HepG2 (cell line): ENCODE measurements around the gene BSND. TPM values are rescaled to one million over a fixed set of nuclear protein-coding genes. Genes with fewer than 3 reads are reported as not detected.

ENCODE experiments used
- ATAC-seq: fragments of 200-7000 bp; cut with Tn5 transposase; 3 replicates; pipeline ENCODE4 v1.9.1; 2020; ENCODE audit warnings: mild to moderate bottlenecking, moderate library complexity
- BruUV-seq: library from RNA; stranded (reverse); fragments of 400-500 nt; replicated peaks from 2 replicates; lab custom pipeline; 2021; lab: Mats Ljungman, UMichigan
- CTCF ChIA-PET: fragments of 300-600 bp; formaldehyde crosslinking; extraction: SDS; loops from one replicate; lab custom pipeline; 2021; ENCODE audit warnings: low total read pairs, inconsistent platforms, low intra/inter-chr PET ratio; lab: Yijun Ruan, JAX
- POLR2A ChIA-PET: fragments of 350-600 bp; sonication (Branson Sonifier 250); formaldehyde crosslinking; loops from one replicate; lab custom pipeline; 2020; ENCODE audit warnings: antibody characterized with exemption, inconsistent platforms; lab: Yijun Ruan, JAX
- DNase-seq: peaks from one replicate; pipeline ENCODE4 v3.0.0-alpha.2; 2015; ENCODE audit warnings: low spot score
- FAIRE-seq: peaks from 3 replicates; lab custom pipeline; 2011; peaks lifted over from hg19 to GRCh38; lab: Jason Lieb, UNC
- H2AFZ ChIP-seq: one replicate; pipeline ENCODE4 v1.6.1; 2011; ENCODE audit warnings: low read length, inconsistent platforms
- H3K27ac ChIP-seq: fragments of 300-600 bp; 3 replicates; pipeline ENCODE4 v1.8.0; 2011; ENCODE audit warnings: mixed run types, mild to moderate bottlenecking, mixed read lengths, low read length, inconsistent platforms; ENCODE audit not compliant: insufficient read depth; ENCODE audit errors: extremely low read length
- H3K27me3 ChIP-seq, 2 experiments: fragments of 200-600 bp in 1 of 2; 2 replicates in 1 of 2; 3 replicates in 1 of 2; pipeline versions ENCODE4 v1.6.0 to v1.8.0; 2011; ENCODE audit warnings: low read length in 2 of 2, mild to moderate bottlenecking in 2 of 2, moderate library complexity in 2 of 2, inconsistent platforms in 1 of 2; ENCODE audit not compliant: insufficient read depth in 2 of 2, control insufficient read depth in 1 of 2
- H3K36me3 ChIP-seq, 2 experiments: fragments of 200-600 bp in 1 of 2; replicated peaks in 1 of 2; 2 replicates in 1 of 2; 3 replicates in 1 of 2; pipeline versions ENCODE4 v1.5.1 to v1.8.0; 2011; ENCODE audit warnings: low read length in 2 of 2, inconsistent platforms in 1 of 2; ENCODE audit not compliant: insufficient read depth in 2 of 2, control insufficient read depth in 1 of 2
- H3K4me1 ChIP-seq: 2 replicates; pipeline ENCODE4 v1.5.1; 2012; ENCODE audit warnings: low read length, inconsistent platforms; ENCODE audit not compliant: insufficient read depth
- H3K4me2 ChIP-seq: 2 replicates; pipeline ENCODE4 v1.6.0; 2011; ENCODE audit warnings: low read depth, low read length, inconsistent platforms
- H3K4me3 ChIP-seq, 3 experiments: fragments of 200-600 bp in 1 of 3; sonication (generic), shearing (Covaris generic) in 1 of 3; replicated peaks in 1 of 3; 2 replicates each; pipeline ENCODE4 v1.5.1; 2011 to 2016; ENCODE audit warnings: low read length in 3 of 3, inconsistent platforms in 2 of 3, low read depth in 2 of 3, mild to moderate bottlenecking in 2 of 3, control low read depth in 1 of 3, mixed read lengths in 1 of 3; ENCODE audit not compliant: insufficient read depth in 1 of 3
- H3K79me2 ChIP-seq: one replicate; pipeline ENCODE4 v1.6.1; 2011; ENCODE audit warnings: low read length, inconsistent platforms; ENCODE audit not compliant: insufficient read depth
- H3K9ac ChIP-seq: 2 replicates; pipeline ENCODE4 v1.6.0; 2011; ENCODE audit warnings: mild to moderate bottlenecking, low read depth, low read length, inconsistent platforms; ENCODE audit not compliant: insufficient read depth
- H3K9me3 ChIP-seq: 2 replicates; pipeline ENCODE4 v1.5.1; 2012; ENCODE audit warnings: mild to moderate bottlenecking, low read length
- H4K20me1 ChIP-seq: 2 replicates; pipeline ENCODE4 v1.6.0; 2011; ENCODE audit warnings: inconsistent platforms, mild to moderate bottlenecking, low read length, moderate library complexity; ENCODE audit not compliant: insufficient read depth
- CBFB ChIP-seq: sonication (generic); formaldehyde crosslinking; IDR thresholded peaks from 2 replicates; pipeline ENCODE4 v1.4.0; 2020; ENCODE audit warnings: missing genetic modification reagents
- CC2D1A ChIP-seq: sonication (generic); formaldehyde crosslinking; IDR thresholded peaks from 2 replicates; pipeline ENCODE4 v1.8.1; 2023; ENCODE audit warnings: mild to moderate bottlenecking, missing genetic modification reagents
- FOXA3 ChIP-seq: IDR thresholded peaks from 2 replicates; pipeline ENCODE4 v1.6.1; 2016; ENCODE audit warnings: missing genetic modification reagents, missing compliant biosample characterization
- GLI4 ChIP-seq: sonication (generic); formaldehyde crosslinking; IDR thresholded peaks from 2 replicates; pipeline ENCODE4 v1.5.1; 2020; ENCODE audit warnings: missing genetic modification reagents, mild to moderate bottlenecking, moderate library complexity, borderline replicate concordance
- HDAC1 ChIP-seq: sonication (generic); formaldehyde crosslinking; IDR thresholded peaks from 2 replicates; pipeline ENCODE4 v1.5.1; 2020; ENCODE audit warnings: mild to moderate bottlenecking, missing genetic modification reagents
- KLF15 ChIP-seq: sonication (generic); formaldehyde crosslinking; IDR thresholded peaks from 2 replicates; pipeline ENCODE4 v1.8.1; 2023; ENCODE audit warnings: borderline replicate concordance, mild to moderate bottlenecking, inconsistent platforms, missing genetic modification reagents, mixed read lengths
- MLX ChIP-seq: IDR thresholded peaks from 2 replicates; pipeline ENCODE4 v1.6.1; 2016
- SKI ChIP-seq: fragments of 450-650 bp; IDR thresholded peaks from one replicate; pipeline ENCODE4 v1.6.1; 2018; ENCODE audit warnings: mild to moderate bottlenecking; ENCODE audit not compliant: partially characterized antibody
- TCF12 ChIP-seq, 2 experiments: fragments of 450-650 bp in 1 of 2; sonication (generic) in 1 of 2; formaldehyde crosslinking in 1 of 2; IDR thresholded peaks; 2 replicates each; pipeline versions ENCODE4 v1.6.1 to v1.8.0; 2017 to 2022; ENCODE audit warnings: antibody characterized with exemption in 1 of 2, mild to moderate bottlenecking in 1 of 2, missing genetic modification reagents in 1 of 2, moderate library complexity in 1 of 2
- ZNF142 ChIP-seq: sonication (generic); formaldehyde crosslinking; IDR thresholded peaks from 2 replicates; pipeline ENCODE4 v1.4.0; 2020; ENCODE audit warnings: missing genetic modification reagents
- ZNF160 ChIP-seq: sonication (generic); formaldehyde crosslinking; IDR thresholded peaks from 2 replicates; pipeline ENCODE4 v1.8.0; 2022; ENCODE audit warnings: mild to moderate bottlenecking, inconsistent platforms, missing genetic modification reagents
- ZNF550 ChIP-seq: sonication (generic); formaldehyde crosslinking; IDR thresholded peaks from 2 replicates; pipeline ENCODE4 v1.4.0; 2020; ENCODE audit warnings: mild to moderate bottlenecking, missing genetic modification reagents, borderline replicate concordance
- ZNF562 ChIP-seq: sonication (generic); formaldehyde crosslinking; IDR thresholded peaks from 2 replicates; pipeline ENCODE4 v1.8.0; 2022; ENCODE audit warnings: missing genetic modification reagents, borderline replicate concordance
- ZNF619 ChIP-seq: sonication (generic); formaldehyde crosslinking; IDR thresholded peaks from 2 replicates; pipeline ENCODE4 v1.4.0; 2020; ENCODE audit warnings: mild to moderate bottlenecking, missing genetic modification reagents
- ZNF784 ChIP-seq: sonication (generic); formaldehyde crosslinking; IDR thresholded peaks from 2 replicates; pipeline ENCODE4 v1.5.1; 2020; ENCODE audit warnings: missing genetic modification reagents, mild to moderate bottlenecking, borderline replicate concordance
- ZNF800 ChIP-seq: sonication (generic); formaldehyde crosslinking; IDR thresholded peaks from 2 replicates; pipeline ENCODE4 v1.4.0; 2020; ENCODE audit warnings: missing genetic modification reagents
- WGBS: methylation state at CpG from one replicate; pipeline ENCODE4 v1.1.6; 2017; ENCODE audit warnings: low lambda C conversion rate; 5-methylcytosine and 5-hydroxymethylcytosine counted together
- in situ Hi-C: cut with HindIII; loops from 2 replicates; pipeline ENCODE4 v1.10.0; 2017; ENCODE audit warnings: low pct_unique_long_range_greater_than_20kb; ENCODE audit not compliant: extremely low pct_ligation_motif_present
- intact Hi-C: fragments of 100-400 bp; cut with micrococcal nuclease; formaldehyde crosslinking; loops from one replicate; pipeline ENCODE4 v1.10.0; 2022; ENCODE audit not compliant: unreplicated experiment
- polyA plus RNA-seq, 8 experiments: library from polyadenylated mRNA; depleted of rRNA in 3 of 8; stranded (reverse) in 7 of 8; unstranded in 1 of 8; fragments of >200 nt; fragmentation: Illumina TruSeq in 4 of 8; extraction: Trizol in 4 of 8; gene quantifications; 2 replicates each; pipeline versions ENCODE4 v1.2.1 to v1.2.3, GENCODE V29; 2011 to 2016; ENCODE audit warnings: low read depth in 4 of 8, missing spikeins in 1 of 8, mixed read lengths in 1 of 8; ENCODE audit not compliant: insufficient read depth in 1 of 8
- total RNA-seq, 5 experiments: library from RNA; depleted of rRNA; stranded (reverse); fragments of >200 nt; fragmentation: Illumina TruSeq; extraction: Trizol; gene quantifications; 2 replicates each; pipeline ENCODE4 v1.2.3, GENCODE V29; 2016; ENCODE audit warnings: low read depth in 1 of 5

Gene BSND
- total and polyA plus RNA-seq, 2 of the 13 experiments (the other 11 are each of a cell fraction or from before 2014, with no cell fraction given), result not detected

- peak overlapping the region; percentile 94 for H3K4me2 ChIP-seq
- peaks cover 5 to 25% of the 10 kb centered on the region in 2 experiments for H3K36me3 ChIP-seq
- BruUV-seq, result no TSS peak
- intact Hi-C loops (no loop called here), in situ Hi-C loops (no loop called here)
- peaks cover 71% of the 10 kb centered on the region for H3K4me1 ChIP-seq
- H3K9ac ChIP-seq, result peak overlapping the region; percentile 77; the same call in 1 of the 2 replicates
- WGBS, result 76% methylated on average over 3 of the region's 3 CpGs
- no peak for FAIRE-seq
- H3K4me3 ChIP-seq, result peak overlapping the region in 2 of 3 experiments; percentile 69 to 87; a peak in 3 of 6 replicates
- H3K9me3 ChIP-seq, result no peaks in the 10 kb centered on the region
- CTCF ChIA-PET, result no interaction called here
- H3K27me3 ChIP-seq, result no peaks in the 10 kb centered on the region
- H3K27ac ChIP-seq, result no peak overlapping the region
- POLR2A ChIA-PET, result interaction anchor here (1.6 kb wide), 1 partner anchor 8 kb away, joined by 5 read pairs; no protein-coding TSS in a partner anchor
- no peak for DNase-seq
- H3K79me2 ChIP-seq, result peaks cover 70% of the 10 kb centered on the region
- no peak for ATAC-seq
- H2AFZ ChIP-seq, result no peak overlapping the region
- peaks cover 46% of the 10 kb centered on the region for H4K20me1 ChIP-seq
- no peak for TF ChIP-seq ZNF784 (CRISPR knock-in tag)
- TF ChIP-seq CBFB (CRISPR knock-in tag), result no peak
- TF ChIP-seq SKI, result no peak
- TF ChIP-seq ZNF142, result no peak
- no peak for TF ChIP-seq TCF12 (IDR thresholded peaks at IDR 0.05)
- no peak for TF ChIP-seq TCF12 (CRISPR knock-in tag; IDR thresholded peaks at IDR 0.05)
- no peak for TF ChIP-seq ZNF550 (CRISPR knock-in tag)
- no peak for TF ChIP-seq KLF15 (CRISPR knock-in tag)
- no peak for TF ChIP-seq ZNF800 (CRISPR knock-in tag)
- no peak for TF ChIP-seq MLX (CRISPR knock-in tag)
- no peak for TF ChIP-seq GLI4 (CRISPR knock-in tag)
- no peak for TF ChIP-seq FOXA3
- no peak for TF ChIP-seq ZNF562 (CRISPR knock-in tag)
- TF ChIP-seq HDAC1, result no peak
- TF ChIP-seq ZNF160 (CRISPR knock-in tag), result no peak
- no peak for TF ChIP-seq CC2D1A (CRISPR knock-in tag)
- no peak for TF ChIP-seq ZNF619 (CRISPR knock-in tag)
Observed at GRCh38 chr1:55041613-55042012, 42.9 kb downstream of the BSND start.
